GM12801 (cell line): ENCODE results near the gene OXCT1.

ENCODE experiments used
- CTCF ChIP-seq: IDR thresholded peaks from one replicate; pipeline ENCODE4 v1.5.1; 2011; ENCODE audit warnings: control low read depth; ENCODE audit not compliant: insufficient read length; ENCODE audit errors: extremely low read depth

OXCT1 gene

GRCh38 chr5:41738710-41739354 lies 131.4 kb downstream of the OXCT1 start:
- TF ChIP-seq CTCF, result no peak

- TF ChIP-seq CTCF, result no peak
Measured at GRCh38 chr5:41736641-41737040, 133.6 kb downstream of the OXCT1 start.

- TF ChIP-seq CTCF, result no peak
Measured at GRCh38 chr5:41735213-41735612, 135.0 kb downstream of the OXCT1 start.

- no peak for TF ChIP-seq CTCF
Measured at GRCh38 chr5:41728281-41728680, 141.9 kb downstream of the OXCT1 start.

GRCh38 chr5:41722359-41722950 lies 147.8 kb downstream of the OXCT1 start:
- TF ChIP-seq CTCF, result no peak

GRCh38 chr5:41721516-41721915 lies 148.7 kb downstream of the OXCT1 start:
- TF ChIP-seq CTCF, result no peak

- no peak for TF ChIP-seq CTCF
Measured at GRCh38 chr5:41716382-41716781, 153.8 kb downstream of the OXCT1 start.
